Muscle of leg (tissue), 11 donors: ENCODE data around the gene TADA2A. TPM values are rescaled to one million over a fixed set of nuclear protein-coding genes. Genes with fewer than 3 reads are reported as not detected.

ENCODE experiments used
- DNase-seq: peaks from one replicate; pipeline ENCODE4 v3.0.0; 2013
- H3K27ac ChIP-seq: one replicate; pipeline ENCODE4 v1.5.1; 2013; ENCODE audit warnings: mild to moderate bottlenecking, low read length, control low read depth
- H3K27me3 ChIP-seq: one replicate; pipeline ENCODE4 v1.6.1; 2013; ENCODE audit warnings: low read length; ENCODE audit not compliant: control insufficient read depth, insufficient read depth
- H3K36me3 ChIP-seq: one replicate; pipeline ENCODE4 v1.6.1; 2013; ENCODE audit warnings: low read length; ENCODE audit not compliant: control insufficient read depth, insufficient read depth
- H3K4me1 ChIP-seq: one replicate; pipeline ENCODE4 v1.6.1; 2013; ENCODE audit warnings: low read length; ENCODE audit not compliant: control insufficient read depth, insufficient read depth
- H3K4me3 ChIP-seq: one replicate; pipeline ENCODE4 v1.5.1; 2013; ENCODE audit warnings: low read length, control low read depth
- H3K9me3 ChIP-seq: replicated peaks from 2 replicates; pipeline ENCODE4 v1.6.1; 2013; ENCODE audit warnings: low read depth, low read length; ENCODE audit not compliant: control insufficient read depth
- WGBS: methylation state at CpG from one replicate; pipeline ENCODE4 v1.1.5; 2013; ENCODE audit warnings: missing lambda C conversion rate; ENCODE audit not compliant: insufficient coverage; 5-methylcytosine and 5-hydroxymethylcytosine counted together
- polyA plus RNA-seq, 8 donors: library from polyadenylated mRNA; unstranded; fragments of 120-200 nt; gene quantifications; one replicate each; pipeline versions ENCODE4 v1.2.1 to v1.2.3, GENCODE V29; 2013; ENCODE audit warnings: inconsistent platforms in 1 of 8, low replicate concordance in 1 of 8; ENCODE audit not compliant: insufficient read length in 8 of 8, insufficient read depth in 1 of 8
- total RNA-seq: library from RNA; stranded (reverse); fragments of 120-200 nt; gene quantifications from one replicate; pipeline ENCODE4 v1.2.4, GENCODE V29; 2013

The TADA2A gene
- total and polyA plus RNA-seq, 9 donors: 16.2 to 20.7 (median 19.1) TPM

DNA sequence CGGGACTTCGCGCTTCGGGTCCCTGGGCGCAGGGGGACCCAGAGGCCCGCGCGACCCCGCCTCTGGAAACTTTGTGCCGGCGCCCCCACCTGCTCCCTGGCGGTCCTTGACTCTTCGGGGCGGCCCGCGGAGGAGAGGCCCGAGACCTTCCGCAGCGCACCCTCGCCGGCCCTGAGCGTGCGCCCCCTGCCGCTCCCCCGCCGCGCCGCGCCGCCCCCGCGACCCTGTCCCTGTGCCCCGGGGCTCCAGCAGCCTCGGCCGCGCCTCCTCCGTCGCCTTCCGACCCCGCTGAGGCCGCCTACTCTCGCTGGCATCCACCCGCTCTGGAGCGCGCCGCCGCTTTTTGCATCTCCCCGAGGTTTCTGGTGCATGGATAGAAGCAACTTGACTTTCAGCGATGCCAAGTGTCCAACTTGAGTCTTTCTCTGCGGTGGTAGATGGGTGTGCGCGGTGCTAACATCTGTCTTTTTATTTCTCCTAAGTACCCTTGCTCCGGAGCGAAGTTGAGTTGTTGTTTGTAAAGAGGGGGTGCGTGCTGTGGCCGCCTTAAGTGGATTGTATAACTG is 83.4 kb downstream of the TADA2A start:
- H3K4me1 ChIP-seq: peaks cover 21% of the 10 kb centered on the region
- no peaks in the 10 kb centered on the region for H3K27me3 ChIP-seq
- peak; percentile 73 for DNase-seq
- H3K9me3 ChIP-seq: no peaks in the 10 kb centered on the region
- WGBS: under 1% methylated on average over 45 of the region's 56 CpGs
- H3K27ac ChIP-seq: peak overlapping the region; percentile 72
- H3K4me3 ChIP-seq: peak overlapping the region; percentile 66
- no peaks in the 10 kb centered on the region for H3K36me3 ChIP-seq

- no peaks in the 10 kb centered on the region for H3K9me3 ChIP-seq
- peak overlapping the region; percentile 66 for H3K4me3 ChIP-seq
- DNase-seq: peak; percentile 76
- WGBS: 31% methylated on average over 6 of the region's 24 CpGs
- H3K27ac ChIP-seq: peak overlapping the region; percentile 72
- peaks cover 21% of the 10 kb centered on the region for H3K4me1 ChIP-seq
- no peaks in the 10 kb centered on the region for H3K27me3 ChIP-seq
- H3K36me3 ChIP-seq: no peaks in the 10 kb centered on the region
Measured at GRCh38 chr17:37490638-37491614, 84.2 kb downstream of the TADA2A start.

- no peaks in the 10 kb centered on the region for H3K9me3 ChIP-seq
- H3K36me3 ChIP-seq: no peaks in the 10 kb centered on the region
- no CpG with 5 or more reads among the region's 4 CpGs for whole genome bisulfite sequencing
- no peak for DNase-seq
- H3K27ac ChIP-seq: no peak overlapping the region
- no peak overlapping the region for H3K4me3 ChIP-seq
- H3K27me3 ChIP-seq: no peaks in the 10 kb centered on the region
- H3K4me1 ChIP-seq: peaks cover 21% of the 10 kb centered on the region
Measured at GRCh38 chr17:37492167-37492566, 85.5 kb downstream of the TADA2A start.

GRCh38 chr17:37493249-37494027 is 86.8 kb downstream of the TADA2A start:
- Histone ChIP-seq H3K4me3 (no peak overlapping the region), H3K4me1 (peaks cover 16% of the 10 kb centered on the region), H3K36me3 (no peaks in the 10 kb centered on the region), H3K27ac (no peak overlapping the region), H3K9me3 (no peaks in the 10 kb centered on the region), H3K27me3 (no peaks in the 10 kb centered on the region)
- no peak for DNase-seq
- no CpG with 5 or more reads among the region's 2 CpGs for WGBS

DNA sequence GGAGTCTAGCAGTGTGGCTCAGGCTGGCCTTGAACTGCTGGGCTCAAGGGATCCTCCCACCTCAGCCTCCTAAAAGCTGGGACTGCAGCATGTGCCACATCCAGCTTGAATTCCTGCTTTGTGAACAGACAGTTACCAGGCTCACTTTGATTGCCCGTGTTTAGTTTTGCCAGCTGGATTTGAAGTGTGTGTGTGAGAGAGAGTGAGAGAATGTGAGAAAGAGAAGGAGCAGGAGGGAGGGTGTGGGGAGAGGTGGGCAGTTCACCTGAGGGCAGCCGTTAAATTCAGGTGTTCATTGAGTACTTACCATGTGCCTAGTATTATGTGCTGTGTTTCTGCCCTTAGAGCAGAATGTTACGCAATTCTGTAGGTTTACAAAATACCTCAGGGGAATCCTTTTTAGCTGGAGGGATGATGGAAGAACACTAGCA is 87.7 kb downstream of the TADA2A start:
- WGBS: 38% methylated on average over 1 of the region's 3 CpGs
- H3K4me3 ChIP-seq: no peak overlapping the region
- H3K27me3 ChIP-seq: no peaks in the 10 kb centered on the region
- H3K9me3 ChIP-seq: no peaks in the 10 kb centered on the region
- peaks cover 10% of the 10 kb centered on the region for H3K4me1 ChIP-seq
- H3K36me3 ChIP-seq: no peaks in the 10 kb centered on the region
- no peak overlapping the region for H3K27ac ChIP-seq
- no peak for DNase-seq

DNA sequence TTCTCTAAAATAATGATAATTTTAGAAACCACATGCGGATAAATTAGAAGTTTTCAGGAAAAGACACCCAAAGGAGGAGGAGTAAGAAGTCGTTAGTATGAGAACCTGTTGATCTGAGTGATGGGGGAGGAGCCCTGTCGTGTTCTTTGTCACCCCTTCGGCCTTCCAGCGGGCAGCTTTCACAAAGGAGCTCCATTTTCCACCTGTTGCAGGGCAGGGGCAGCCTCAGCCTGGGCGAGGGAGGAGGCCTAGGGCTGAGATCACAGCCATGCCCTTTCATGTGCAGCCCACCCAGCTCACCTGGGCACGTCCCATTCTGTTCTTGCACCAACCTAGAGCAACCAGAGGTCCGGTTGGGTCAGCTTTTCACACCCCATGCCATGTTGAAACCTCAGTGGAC is 88.3 kb downstream of the TADA2A start:
- H3K27ac ChIP-seq: no peak overlapping the region
- no peaks in the 10 kb centered on the region for H3K36me3 ChIP-seq
- no peak overlapping the region for H3K4me3 ChIP-seq
- no peaks in the 10 kb centered on the region for H3K9me3 ChIP-seq
- no peaks in the 10 kb centered on the region for H3K27me3 ChIP-seq
- DNase-seq: no peak
- WGBS: 73% methylated on average over 5 of the region's 8 CpGs
- peaks cover 10% of the 10 kb centered on the region for H3K4me1 ChIP-seq

GRCh38 chr17:37500378-37500777 is 93.7 kb downstream of the TADA2A start:
- Histone ChIP-seq H3K36me3 (no peaks in the 10 kb centered on the region), H3K4me1 (no peaks in the 10 kb centered on the region), H3K9me3 (no peaks in the 10 kb centered on the region), H3K27ac (no peak overlapping the region), H3K27me3 (no peaks in the 10 kb centered on the region), H3K4me3 (no peak overlapping the region)
- no peak for DNase-seq

- WGBS: 100% methylated on average over 2 of the region's 10 CpGs
- Histone ChIP-seq H3K36me3 (no peaks in the 10 kb centered on the region), H3K27me3 (no peaks in the 10 kb centered on the region), H3K27ac (no peak overlapping the region), H3K4me1 (peaks cover 3% of the 10 kb centered on the region), H3K9me3 (no peaks in the 10 kb centered on the region), H3K4me3 (no peak overlapping the region)
- DNase-seq: no peak
Measured at GRCh38 chr17:37502009-37502936, 95.6 kb downstream of the TADA2A start.

DNA sequence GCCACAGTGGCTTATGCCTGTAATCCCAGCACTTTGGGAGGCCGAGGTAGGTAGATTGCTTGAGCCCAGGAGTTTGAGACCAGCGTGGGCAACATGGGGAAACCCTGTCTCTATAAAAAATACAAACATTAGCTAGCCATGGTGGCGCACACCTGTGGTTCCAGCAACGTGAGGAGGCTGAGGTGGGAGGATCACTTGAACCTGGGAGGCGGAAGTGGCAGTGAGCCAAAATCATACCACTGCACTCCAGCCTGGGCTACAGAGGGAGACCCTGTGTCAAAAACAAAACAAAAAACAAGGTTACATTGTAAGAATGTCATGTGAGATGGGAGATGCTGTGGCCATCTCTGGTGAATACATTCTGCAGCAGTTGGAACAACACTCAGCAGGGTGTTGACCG is 96.5 kb downstream of the TADA2A start:
- Histone ChIP-seq H3K27me3 (no peaks in the 10 kb centered on the region), H3K4me3 (no peak overlapping the region), H3K9me3 (no peaks in the 10 kb centered on the region), H3K27ac (no peak overlapping the region), H3K4me1 (peaks cover 3% of the 10 kb centered on the region), H3K36me3 (no peaks in the 10 kb centered on the region)
- no peak for DNase-seq
- WGBS: 100% methylated on average over 1 of the region's 6 CpGs
